ENCODE results near the gene ARHGAP18. TPM values are rescaled to one million over a fixed set of nuclear protein-coding genes. Genes with fewer than 3 reads are reported as not detected.

The ARHGAP18 gene
- total and polyA plus RNA-seq, 3 donors from 2014 or later = 15.8 to 29.8 (median 23.8) TPM

DNA sequence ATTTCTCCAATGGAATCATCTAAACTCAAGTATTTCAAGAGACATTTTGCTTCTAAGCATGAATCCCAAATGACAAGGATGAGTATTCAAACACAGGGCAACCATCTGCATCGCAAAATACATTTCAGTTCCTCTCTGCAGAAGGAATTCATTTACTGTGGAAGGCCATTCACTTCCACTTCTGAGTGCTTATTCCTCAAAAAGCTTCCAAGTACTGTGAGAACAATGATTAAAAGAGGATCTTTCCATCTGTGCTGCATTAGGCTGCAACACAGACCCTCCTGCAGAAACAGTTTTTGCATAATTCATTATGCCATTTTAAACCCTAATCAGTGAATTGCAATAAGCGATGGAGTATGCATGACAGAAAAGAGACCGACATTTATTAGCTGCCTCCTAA is 52.5 kb downstream of the ARHGAP18 start:
- TF ChIP-seq, protein P1, sequence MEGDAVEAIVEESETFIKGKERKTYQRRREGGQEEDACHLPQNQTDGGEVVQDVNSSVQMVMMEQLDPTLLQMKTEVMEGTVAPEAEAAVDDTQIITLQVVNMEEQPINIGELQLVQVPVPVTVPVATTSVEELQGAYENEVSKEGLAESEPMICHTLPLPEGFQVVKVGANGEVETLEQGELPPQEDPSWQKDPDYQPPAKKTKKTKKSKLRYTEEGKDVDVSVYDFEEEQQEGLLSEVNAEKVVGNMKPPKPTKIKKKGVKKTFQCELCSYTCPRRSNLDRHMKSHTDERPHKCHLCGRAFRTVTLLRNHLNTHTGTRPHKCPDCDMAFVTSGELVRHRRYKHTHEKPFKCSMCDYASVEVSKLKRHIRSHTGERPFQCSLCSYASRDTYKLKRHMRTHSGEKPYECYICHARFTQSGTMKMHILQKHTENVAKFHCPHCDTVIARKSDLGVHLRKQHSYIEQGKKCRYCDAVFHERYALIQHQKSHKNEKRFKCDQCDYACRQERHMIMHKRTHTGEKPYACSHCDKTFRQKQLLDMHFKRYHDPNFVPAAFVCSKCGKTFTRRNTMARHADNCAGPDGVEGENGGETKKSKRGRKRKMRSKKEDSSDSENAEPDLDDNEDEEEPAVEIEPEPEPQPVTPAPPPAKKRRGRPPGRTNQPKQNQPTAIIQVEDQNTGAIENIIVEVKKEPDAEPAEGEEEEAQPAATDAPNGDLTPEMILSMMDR (IDR thresholded peaks at IDR 0.05) = no peak
- no peak for TF ChIP-seq POLR2A (IDR thresholded peaks at IDR 0.05)
- no peak overlapping the region for H3K4me3 ChIP-seq
- H3K27me3 ChIP-seq = no peaks in the 10 kb centered on the region
- 89 to 90% methylated on average over 3 of the region's 3 CpGs for WGBS, 2 donors
- no peak overlapping the region for H3K27ac ChIP-seq
- no peaks in the 10 kb centered on the region for H3K36me3 ChIP-seq (ENCODE audit: low read depth, missing control alignments)
- intact Hi-C loops (cut with DNase I; ENCODE audit: low total_unique reads) = no loop called here
- H3K4me1 ChIP-seq = peaks cover 22% of the 10 kb centered on the region
- no peak for DNase-seq
- H3K9me3 ChIP-seq = no peaks in the 10 kb centered on the region

DNA sequence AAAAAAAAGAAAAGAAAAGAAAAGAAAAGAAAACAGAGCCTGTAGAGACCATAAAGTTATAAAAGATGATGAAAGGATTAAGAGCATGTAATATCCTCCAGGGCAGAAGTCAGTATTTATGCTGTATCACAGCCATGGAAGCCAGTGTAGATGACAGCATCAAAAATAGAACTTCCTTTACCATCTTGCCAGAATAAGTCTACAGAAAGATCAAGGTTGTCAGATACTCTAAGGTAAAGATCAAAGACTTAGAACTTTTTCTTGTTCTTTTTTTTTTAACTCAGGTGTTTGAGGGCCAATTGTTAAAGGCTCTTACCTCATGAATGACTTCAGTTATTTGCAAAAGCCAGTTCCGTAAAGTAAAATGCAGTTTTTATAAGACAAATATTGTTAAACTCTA is 54.6 kb downstream of the ARHGAP18 start:
- intact Hi-C loops (cut with DNase I; ENCODE audit: low total_unique reads) = no loop called here
- Histone ChIP-seq H3K27me3 (no peaks in the 10 kb centered on the region), H3K4me1 (peaks cover 5% of the 10 kb centered on the region), H3K4me3 (no peak overlapping the region), H3K9me3 (no peaks in the 10 kb centered on the region), H3K36me3 (ENCODE audit: low read depth, missing control alignments) (no peaks in the 10 kb centered on the region), H3K27ac (no peak overlapping the region)
- 95 to 98% methylated on average over 1 of the region's 1 CpG for WGBS, 2 donors
- TF ChIP-seq, protein P1 (IDR thresholded peaks at IDR 0.05) = no peak
- no peak for TF ChIP-seq POLR2A (IDR thresholded peaks at IDR 0.05)
- no peak for DNase-seq

DNA sequence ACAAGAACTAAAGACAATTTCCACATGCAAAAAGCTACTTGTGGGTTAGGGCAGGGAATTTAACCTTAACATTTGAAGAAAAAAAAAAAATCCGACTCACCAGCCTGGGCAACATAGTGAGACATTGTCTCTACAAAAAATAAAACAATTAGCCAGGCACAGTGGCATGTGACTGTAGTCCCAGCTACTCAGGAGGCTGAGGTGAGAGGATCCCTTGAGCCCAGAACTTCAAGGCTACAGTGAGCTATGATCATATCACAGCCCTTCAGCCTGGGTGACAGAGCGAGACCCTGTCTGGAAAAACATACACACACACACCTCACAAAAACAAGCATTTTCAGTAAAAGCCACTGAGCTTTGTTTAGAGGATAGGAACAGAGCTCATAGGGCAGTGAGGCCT is 56.2 kb downstream of the ARHGAP18 start:
- H3K27ac ChIP-seq = peak overlapping the region in 1 of 2 donors; percentile 20
- WGBS, 2 donors = 56 to 81% methylated on average over 2 of the region's 2 CpGs
- intact Hi-C loops (cut with DNase I; ENCODE audit: low total_unique reads) = no loop called here

DNA sequence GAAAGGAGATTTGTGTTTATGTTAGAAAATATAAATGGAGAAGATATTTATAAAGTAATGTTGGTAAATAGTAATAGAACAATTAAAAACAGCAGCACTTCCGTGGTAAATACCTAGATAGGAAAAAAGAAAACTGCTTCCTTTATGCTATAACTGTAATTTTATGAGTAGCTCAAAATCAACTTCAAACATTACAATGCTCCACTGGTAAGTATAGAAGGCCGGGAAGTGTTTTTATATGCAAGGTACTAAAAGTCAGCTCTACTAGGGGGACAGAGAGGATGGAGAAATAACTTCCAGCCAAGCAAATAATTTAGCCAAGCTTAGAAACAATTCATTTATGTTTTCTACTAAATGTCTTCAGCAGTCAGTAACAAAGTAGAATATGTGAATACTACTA is 56.7 kb downstream of the ARHGAP18 start:
- Histone ChIP-seq H3K9me3 (no peaks in the 10 kb centered on the region), H3K4me1 (no peaks in the 10 kb centered on the region), H3K27ac (peak overlapping the region in 1 of 2 donors; percentile 20), H3K27me3 (no peaks in the 10 kb centered on the region), H3K4me3 (no peak overlapping the region), H3K36me3 (ENCODE audit: low read depth, missing control alignments) (no peaks in the 10 kb centered on the region)
- DNase-seq = no peak
- TF ChIP-seq POLR2A (IDR thresholded peaks at IDR 0.05) = no peak
- TF ChIP-seq, protein P1 (IDR thresholded peaks at IDR 0.05) = no peak
- intact Hi-C loops (cut with DNase I; ENCODE audit: low total_unique reads) = no loop called here
- 78 to 85% methylated on average over 2 of the region's 2 CpGs for WGBS, 2 donors

More for the DNA sequence above, 56.2 kb downstream of the ARHGAP18 start:
- no peak for DNase-seq
- TF ChIP-seq, protein P1 (IDR thresholded peaks at IDR 0.05) = no peak
- TF ChIP-seq POLR2A (IDR thresholded peaks at IDR 0.05) = no peak
- Histone ChIP-seq H3K9me3 (no peaks in the 10 kb centered on the region), H3K4me1 (no peaks in the 10 kb centered on the region), H3K36me3 (ENCODE audit: low read depth, missing control alignments) (no peaks in the 10 kb centered on the region), H3K4me3 (no peak overlapping the region), H3K27me3 (no peaks in the 10 kb centered on the region)

DNA sequence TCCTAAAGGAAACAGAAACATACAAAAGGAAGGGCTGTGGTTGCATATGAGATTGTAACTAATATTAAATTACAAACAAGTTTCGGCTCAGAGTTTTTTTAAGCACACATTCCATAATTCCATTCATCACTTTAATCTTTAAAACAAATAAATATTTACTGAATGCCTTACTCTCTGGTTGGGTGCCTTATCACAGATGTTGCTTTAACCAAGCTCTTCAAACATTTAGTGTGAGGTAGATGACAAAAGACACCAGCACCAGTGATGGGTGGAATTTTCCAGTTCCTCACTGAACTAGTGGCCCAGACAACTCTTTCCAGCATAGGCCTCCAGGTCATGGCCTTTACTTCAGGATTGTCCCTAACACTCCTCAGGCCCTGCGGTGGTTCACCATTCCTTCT is 58.7 kb downstream of the ARHGAP18 start:
- Histone ChIP-seq H3K9me3 (no peaks in the 10 kb centered on the region), H3K36me3 (ENCODE audit: low read depth, missing control alignments) (no peaks in the 10 kb centered on the region), H3K27me3 (no peaks in the 10 kb centered on the region), H3K4me3 (no peak overlapping the region), H3K4me1 (no peaks in the 10 kb centered on the region), H3K27ac (no peak overlapping the region)
- TF ChIP-seq POLR2A (IDR thresholded peaks at IDR 0.05) = no peak
- TF ChIP-seq, protein P1 (IDR thresholded peaks at IDR 0.05) = no peak
- intact Hi-C loops (cut with DNase I; ENCODE audit: low total_unique reads) = no loop called here
- DNase-seq = no peak
- WGBS, 2 donors = 77 to 92% methylated on average over 2 of the region's 2 CpGs

Measured in testis (tissue), 3 donors.